Measurements from ENCODE around the gene TAF1C. TPM values are rescaled to one million over a fixed set of nuclear protein-coding genes. Genes with fewer than 3 reads are reported as not detected.

The TAF1C gene
- total RNA-seq, 2 experiments from 2014 or later = 53.4 to 62.3 TPM

DNA sequence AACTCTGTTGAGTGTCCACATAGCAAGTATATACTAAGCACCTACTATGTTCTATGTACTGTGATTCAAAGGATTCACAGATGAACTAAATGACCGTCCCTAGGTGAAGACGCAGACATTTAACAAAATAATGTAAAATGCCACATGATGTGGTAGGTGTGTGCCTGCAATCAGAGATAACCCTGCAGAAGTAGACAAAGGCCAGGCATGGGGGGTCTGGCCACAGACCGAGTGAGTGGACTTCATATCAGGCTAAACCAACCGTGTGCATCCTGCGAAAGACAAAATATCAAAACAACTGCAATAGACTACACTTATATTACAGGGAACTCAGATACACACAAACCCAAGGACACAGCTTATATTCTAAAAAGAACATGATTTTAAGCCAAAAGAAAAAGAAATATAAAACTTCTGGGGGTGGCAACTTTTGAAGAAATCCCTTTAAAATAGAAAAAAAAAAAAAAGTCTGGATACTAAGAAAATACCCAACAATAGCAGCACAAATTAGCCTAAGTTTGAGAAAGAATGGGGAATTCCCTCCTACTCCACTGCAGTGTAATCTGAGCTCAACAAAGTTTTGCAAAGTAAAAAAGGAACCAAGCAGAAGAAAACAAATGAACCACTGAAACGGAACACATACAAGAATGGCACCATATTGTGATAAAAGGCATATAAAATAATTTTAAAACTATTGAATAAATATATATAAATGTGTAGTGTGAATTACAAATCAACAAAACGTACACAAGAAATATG, 54.2 kb downstream of the TAF1C start:
- peaks cover 7% of the 10 kb centered on the region for H3K36me3 Mint-ChIP-seq (ENCODE audit: low read depth)
- peaks cover 2% of the 10 kb centered on the region for H3K4me1 Mint-ChIP-seq (ENCODE audit: low read depth)
- H3K27me3 Mint-ChIP-seq (ENCODE audit: low read depth) = no peaks in the 10 kb centered on the region
- ATAC-seq = no peak
- CTCF ChIA-PET = interaction anchor here (1.2 to 3.3 kb wide), 4 partner anchors 10 to 48 kb away, joined by 5 to 9 read pairs (median 5); partner anchors contain the start of gene MBTPS1
- DNase-seq = no peak
- no peak overlapping the region for H3K27ac Mint-ChIP-seq
- H3K9me3 Mint-ChIP-seq (ENCODE audit: insufficient read depth) = no peaks in the 10 kb centered on the region
- no peak overlapping the region for H3K4me3 Mint-ChIP-seq
- POLR2A ChIA-PET = interaction anchor here (2.2 kb wide), 1 partner anchor 16 kb away, joined by 5 read pairs; the partner anchor contains the start of gene MBTPS1

DNA sequence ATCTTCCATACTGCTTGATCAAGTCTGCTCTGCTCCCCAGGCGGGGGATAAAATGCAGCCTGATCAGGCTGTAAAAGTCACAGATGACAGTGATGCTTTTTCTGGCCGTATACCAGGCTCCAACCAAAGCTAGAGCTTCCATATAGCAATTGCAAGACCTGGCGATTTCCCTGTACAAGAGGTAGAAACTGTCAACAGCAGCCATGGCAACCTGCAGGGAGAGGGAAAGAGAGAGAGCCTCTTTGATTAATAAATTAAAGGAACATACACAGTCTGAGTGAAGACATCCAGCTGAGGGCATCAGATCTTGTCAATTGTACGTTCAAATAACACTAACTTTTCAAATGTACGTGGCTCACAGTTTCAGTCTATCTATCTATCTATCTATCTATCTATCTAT, 55.7 kb downstream of the TAF1C start:
- no peak for DNase-seq
- ChIA-PET POLR2A (interaction anchor here (2.2 kb wide), 1 partner anchor 14 kb away, joined by 5 read pairs; the partner anchor contains the start of gene MBTPS1), CTCF (no interaction called here)
- H3K27me3 Mint-ChIP-seq (ENCODE audit: low read depth) = no peaks in the 10 kb centered on the region
- H3K4me3 Mint-ChIP-seq = no peak overlapping the region
- H3K9me3 Mint-ChIP-seq (ENCODE audit: insufficient read depth) = no peaks in the 10 kb centered on the region
- no peaks in the 10 kb centered on the region for H3K4me1 Mint-ChIP-seq (ENCODE audit: low read depth)
- ATAC-seq = no peak
- H3K36me3 Mint-ChIP-seq (ENCODE audit: low read depth) = peaks cover 12% of the 10 kb centered on the region
- no peak overlapping the region for H3K27ac Mint-ChIP-seq

Other genes starting within 250 kb of the TAF1C start
- gene OSGIN1, start 233.8 kb downstream of the TAF1C start, total RNA-seq = under 1 TPM; 0.24 to 0.26 TPM
- gene NECAB2, start 218.8 kb downstream of the TAF1C start, total RNA-seq = not detected
- gene SLC38A8, start 144.3 kb downstream of the TAF1C start, total RNA-seq = not detected
- 10 to 100 TPM; 49.3 to 52.7 TPM for gene MBTPS1, start 70.1 kb downstream of the TAF1C start, total RNA-seq
- gene HSDL1, start 41.9 kb downstream of the TAF1C start, total RNA-seq = 10 to 100 TPM; 10.4 to 12.3 TPM
- not detected for gene DNAAF1, start 41.7 kb downstream of the TAF1C start, total RNA-seq
- under 1 TPM in 1 of 2 experiments, not detected in 1; 0.18 TPM for gene ADAD2, start 4.1 kb upstream of the TAF1C start, total RNA-seq
- not detected for gene KCNG4, start 53.0 kb upstream of the TAF1C start, total RNA-seq
- not detected for gene WFDC1, start 107.8 kb upstream of the TAF1C start, total RNA-seq
- gene ATP2C2, start 181.5 kb upstream of the TAF1C start, total RNA-seq = not detected